Bronchial epithelial cell (primary cell): ENCODE data around the gene CTAGE9. TPM values are rescaled to one million over a fixed set of nuclear protein-coding genes. Genes with fewer than 3 reads are reported as not detected.
A peak's percentile ranks its signal among the peaks of the same experiment; 100 is the strongest.
"Not testable (repeated sequence)": the region's sequence is repeated elsewhere in the genome, so short reads cannot be mapped to it uniquely, and the experiment has no call there.

ENCODE experiments used
- DNase-seq: peaks from one replicate; pipeline ENCODE4 v3.0.0-alpha.2; 2010; ENCODE audit warnings: low read depth
- FAIRE-seq: peaks from 2 replicates; lab custom pipeline; 2011; peaks lifted over from hg19 to GRCh38; lab: Jason Lieb, UNC
- H3K27me3 ChIP-seq: 2 replicates; pipeline ENCODE4 v1.5.1; 2011; ENCODE audit warnings: low read length; ENCODE audit not compliant: control insufficient read depth, insufficient read depth
- H3K36me3 ChIP-seq: 2 replicates; pipeline ENCODE4 v1.5.1; 2011; ENCODE audit warnings: low read length; ENCODE audit not compliant: control insufficient read depth, insufficient read depth
- H3K4me3 ChIP-seq: 2 replicates; pipeline ENCODE4 v1.5.1; 2011; ENCODE audit warnings: mild to moderate bottlenecking, low read depth, low read length, control low read depth
- CTCF ChIP-seq: IDR thresholded peaks from 2 replicates; pipeline ENCODE4 v1.5.1; 2011; ENCODE audit warnings: mild to moderate bottlenecking, moderate library complexity, low read length, control low read depth, inconsistent platforms; ENCODE audit not compliant: insufficient read depth, severe bottlenecking
- total RNA-seq: library from RNA; depleted of rRNA; stranded (reverse); fragments of >200 nt; gene quantifications from 2 replicates; pipeline ENCODE4 v1.2.1, GENCODE V29; 2014

The CTAGE9 gene
- total RNA-seq, 1 donor from 2014 or later, result not detected

DNA sequence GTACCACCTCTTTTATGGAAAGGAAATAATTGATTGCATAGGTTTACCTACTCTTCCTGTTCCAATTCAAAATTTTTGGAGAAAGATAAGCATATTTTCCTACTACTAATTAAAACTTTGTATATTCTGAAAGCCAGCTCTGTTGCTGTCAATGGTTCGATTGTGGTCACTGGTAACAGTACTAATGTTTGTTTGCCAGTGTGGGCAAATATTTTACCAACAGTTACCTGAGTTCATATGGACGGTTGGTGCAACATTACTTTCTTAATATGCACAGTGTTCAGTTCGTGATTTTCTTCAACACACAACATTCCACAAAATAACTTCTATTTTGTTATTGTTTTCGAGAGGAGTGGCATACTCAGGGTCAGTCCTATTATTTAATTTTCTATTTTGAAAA, 17.1 kb upstream of the CTAGE9 start:
- Histone ChIP-seq H3K27me3 (peaks cover 2% of the 10 kb centered on the region), H3K4me3 (no peak overlapping the region), H3K36me3 (no peaks in the 10 kb centered on the region)
- TF ChIP-seq CTCF, result no peak
- FAIRE-seq (no peak), DNase-seq (no peak)

- Histone ChIP-seq H3K36me3 (no peaks in the 10 kb centered on the region), H3K4me3 (no peak overlapping the region), H3K27me3 (peaks cover 2% of the 10 kb centered on the region)
- DNase-seq (no peak), FAIRE-seq (no peak)
- no peak for TF ChIP-seq CTCF
Observed at GRCh38 chr6:131727467-131727866, 16.6 kb upstream of the CTAGE9 start.

DNA sequence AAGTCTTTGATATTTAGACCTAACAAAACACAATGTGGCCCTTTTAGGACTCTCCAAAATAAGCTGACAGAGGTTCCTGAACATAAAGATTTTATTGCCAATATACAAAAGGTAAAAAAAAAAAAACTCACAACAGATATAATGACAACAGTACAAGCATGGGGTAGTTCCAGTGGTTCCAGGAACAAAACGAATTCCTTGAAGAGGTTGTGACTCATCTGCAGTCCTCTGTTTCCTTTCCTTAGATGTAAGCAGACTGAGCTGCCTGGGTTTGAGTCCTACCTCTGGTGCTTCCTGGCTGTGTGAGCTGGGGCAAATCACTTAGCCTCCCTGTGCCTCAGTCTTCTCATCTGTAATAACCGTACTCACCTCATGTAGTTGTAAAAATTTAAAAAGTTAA, 13.3 kb upstream of the CTAGE9 start:
- Histone ChIP-seq H3K27me3 (peaks cover 2% of the 10 kb centered on the region), H3K4me3 (no peak overlapping the region), H3K36me3 (no peaks in the 10 kb centered on the region)
- DNase-seq (peak; percentile 10), FAIRE-seq (no peak)
- no peak for TF ChIP-seq CTCF

DNA sequence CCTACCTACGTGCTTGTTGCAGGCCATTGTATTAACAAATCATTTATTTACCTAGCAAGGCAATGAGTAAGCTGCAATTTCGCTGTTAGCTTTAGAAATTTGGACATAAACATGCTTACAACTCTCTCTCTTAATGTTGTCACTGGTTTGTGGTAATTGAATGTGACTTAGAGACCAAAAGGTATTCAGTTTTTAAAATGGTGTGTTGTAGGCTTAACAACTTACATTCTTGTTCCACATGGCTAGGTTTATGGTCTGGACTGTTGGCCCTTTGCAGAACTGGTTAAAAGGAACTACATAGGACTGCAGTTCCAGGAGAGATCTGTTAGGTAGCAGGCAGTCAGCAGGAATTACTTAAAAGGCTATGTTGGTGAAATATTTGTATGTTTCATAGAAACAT, 10.3 kb upstream of the CTAGE9 start:
- Histone ChIP-seq H3K36me3 (no peaks in the 10 kb centered on the region), H3K4me3 (no peak overlapping the region), H3K27me3 (peaks cover 2% of the 10 kb centered on the region)
- DNase-seq, result peak; percentile 8
- no peak for FAIRE-seq
- TF ChIP-seq CTCF, result no peak

DNA sequence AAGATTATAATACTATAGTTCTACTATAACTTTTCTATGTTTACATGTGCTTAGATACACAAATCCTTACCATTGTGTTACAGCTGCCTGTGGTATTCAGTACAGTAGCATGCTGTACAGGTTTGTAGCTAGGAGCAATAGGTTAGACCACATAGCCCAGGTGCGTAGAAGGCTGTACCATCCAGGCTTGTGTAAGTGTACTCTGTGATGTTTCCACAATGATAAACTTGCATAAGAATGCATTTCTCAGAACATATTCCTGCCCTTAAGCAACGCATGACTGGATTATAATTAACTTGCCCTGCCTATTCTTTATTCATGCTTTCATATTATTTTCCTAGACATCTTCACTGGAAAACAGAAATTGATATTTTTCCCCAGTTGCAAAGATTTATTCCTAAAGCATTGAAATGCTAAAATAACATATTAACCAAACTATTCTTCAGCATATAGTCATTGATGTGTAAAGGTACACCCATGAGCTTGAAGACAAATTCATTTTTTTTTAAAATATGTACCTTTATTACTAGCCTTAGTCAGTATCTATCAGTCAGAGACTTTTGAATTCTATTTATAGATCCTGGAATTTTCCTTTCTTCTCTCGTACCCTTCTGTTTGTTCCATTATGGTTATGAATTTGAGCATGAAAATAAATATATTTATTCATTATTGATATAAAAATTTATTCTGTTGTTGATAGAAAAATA, 7.2 kb upstream of the CTAGE9 start:
- Histone ChIP-seq H3K36me3 (no peaks in the 10 kb centered on the region), H3K27me3 (no peaks in the 10 kb centered on the region), H3K4me3 (no peak overlapping the region)
- FAIRE-seq (no peak), DNase-seq (no peak)
- no peak for TF ChIP-seq CTCF

DNA sequence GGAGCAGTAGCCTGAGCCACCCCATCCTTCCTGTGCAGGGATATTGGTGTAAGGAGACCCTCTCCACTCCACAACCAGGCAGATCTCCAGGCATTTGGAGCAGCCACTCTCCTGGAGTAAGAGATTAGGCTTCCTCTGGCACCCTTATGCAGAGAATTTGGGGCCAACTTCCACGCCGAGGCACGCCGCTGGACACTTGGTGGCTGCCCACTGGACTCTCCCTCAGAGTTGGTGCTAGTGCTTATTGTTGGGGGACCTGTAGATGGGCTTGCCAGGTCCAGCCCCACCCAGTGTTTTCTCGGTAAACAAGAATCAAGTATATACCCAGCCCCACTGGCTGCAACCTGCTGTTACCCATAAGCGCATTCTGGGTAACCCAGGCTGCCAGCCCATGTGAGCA, 4.8 kb upstream of the CTAGE9 start:
- DNase-seq, H3K27me3 ChIP-seq, H3K36me3 ChIP-seq, FAIRE-seq, H3K4me3 ChIP-seq: not testable (repeated sequence)

GRCh38 chr6:131703905-131704304, 6.9 kb downstream of the CTAGE9 start:
- H3K4me3 ChIP-seq, FAIRE-seq, H3K36me3 ChIP-seq, DNase-seq, H3K27me3 ChIP-seq: not testable (repeated sequence)

DNA sequence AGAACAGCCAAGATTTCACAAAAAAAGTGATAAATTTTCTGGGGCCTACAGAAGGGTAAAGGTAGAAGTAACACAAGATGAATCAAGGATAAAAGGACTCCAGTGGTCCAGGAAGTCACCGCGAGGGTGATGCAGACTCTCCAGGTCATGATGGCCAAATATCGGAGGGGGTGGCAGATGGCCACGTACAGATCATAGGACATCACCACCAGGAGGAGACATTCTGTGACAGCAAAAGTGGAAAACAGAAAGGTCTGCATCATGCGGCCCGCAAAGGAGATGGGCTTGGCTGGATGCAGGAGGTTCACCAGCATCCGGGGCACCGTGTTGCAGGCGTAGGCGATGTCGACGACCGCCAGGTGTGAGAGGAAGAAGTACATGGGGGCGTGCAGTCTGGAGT, 10.0 kb downstream of the CTAGE9 start:
- not testable (repeated sequence) for H3K4me3 ChIP-seq, DNase-seq, H3K36me3 ChIP-seq, H3K27me3 ChIP-seq, FAIRE-seq
